HTR-8/SVneo (cell line): ENCODE measurements around the gene GNGT2.
A peak's percentile ranks its signal among the peaks of the same experiment; 100 is the strongest.

Source experiments
- DNase-seq: peaks from one replicate; pipeline ENCODE4 v3.0.0; 2011; ENCODE audit warnings: low spot score, mixed read lengths; ENCODE audit not compliant: insufficient read length
- FAIRE-seq: peaks from 2 replicates; lab custom pipeline; 2011; peaks lifted over from hg19 to GRCh38; lab: Jason Lieb, UNC

The GNGT2 gene

DNA sequence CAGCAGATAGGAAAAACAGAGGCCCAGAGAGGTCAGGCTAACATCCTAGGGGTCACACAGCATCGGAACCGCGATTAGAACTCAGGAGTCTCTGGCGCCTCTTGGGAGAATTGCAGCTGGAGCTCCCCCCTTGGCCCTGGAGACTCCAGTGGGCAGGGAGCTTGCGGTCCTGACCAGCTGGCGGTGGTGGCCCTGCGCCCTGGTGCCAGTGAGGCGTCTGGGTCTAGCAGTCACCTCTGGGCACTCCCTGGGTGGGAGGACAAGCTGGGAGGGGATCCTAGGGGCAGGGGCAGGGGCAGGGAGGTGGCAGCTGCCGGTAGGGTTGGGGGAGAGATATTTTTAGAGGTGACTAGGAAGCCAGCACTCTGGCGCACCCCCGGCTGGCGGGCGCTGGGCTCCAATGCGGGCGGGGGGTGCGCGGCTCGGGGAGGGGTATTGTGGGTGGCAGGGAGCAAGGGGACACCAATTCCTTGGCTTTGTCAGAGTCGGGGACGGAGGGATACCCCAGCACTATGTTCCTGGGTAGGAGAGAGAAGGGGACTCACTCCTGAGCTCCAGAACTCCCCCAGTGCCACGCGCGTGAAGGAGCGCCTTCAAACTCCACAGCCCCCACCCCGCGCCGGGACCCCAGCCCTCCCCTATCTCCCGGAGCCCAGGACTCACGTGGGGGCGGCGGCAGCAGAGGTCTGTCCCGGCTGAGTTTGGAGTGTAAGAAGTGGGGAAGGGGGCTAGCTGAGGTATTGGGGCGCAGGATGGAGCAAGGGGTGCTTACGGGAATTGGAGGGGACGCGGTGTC is 19.6 kb upstream of the GNGT2 start:
- no peak for FAIRE-seq

DNA sequence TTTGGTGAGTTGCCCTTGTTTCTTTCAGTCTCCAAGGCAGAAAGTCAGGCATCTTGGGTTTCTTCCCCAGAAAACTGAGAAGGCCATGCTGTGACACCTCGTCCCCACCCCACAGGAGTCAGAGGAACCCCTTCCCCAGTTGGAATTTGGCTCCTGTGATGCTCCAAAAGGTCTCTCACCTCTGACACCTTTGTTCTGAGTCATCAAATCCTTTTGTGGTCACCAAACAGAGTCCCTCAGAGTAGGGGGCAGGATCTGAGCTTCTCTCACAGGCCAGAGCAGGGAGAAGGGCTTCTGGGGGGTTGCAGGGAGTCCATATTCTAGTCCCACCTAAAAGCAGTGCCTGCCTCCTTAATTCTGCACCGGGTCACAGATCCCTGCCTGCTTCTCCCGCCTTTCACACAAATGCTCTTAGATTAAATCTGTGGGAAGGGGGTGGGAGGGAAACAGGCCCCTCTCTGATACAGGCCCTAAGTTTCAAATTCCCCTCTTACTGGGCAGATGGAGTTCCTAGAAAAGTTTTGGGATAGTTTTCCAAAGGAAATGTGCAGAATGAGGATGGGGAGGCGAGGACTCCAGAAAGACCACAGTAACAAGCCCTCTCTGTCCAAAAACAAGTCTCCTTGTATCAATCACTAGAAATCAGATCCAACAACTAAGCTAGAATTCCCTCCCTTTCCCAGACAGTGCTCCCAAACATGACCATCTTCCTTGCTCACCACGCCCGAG is 18.9 kb upstream of the GNGT2 start:
- FAIRE-seq (no peak), DNase-seq (no peak)

More for the DNA sequence above, 19.6 kb upstream of the GNGT2 start:
- DNase-seq, result no peak

DNA sequence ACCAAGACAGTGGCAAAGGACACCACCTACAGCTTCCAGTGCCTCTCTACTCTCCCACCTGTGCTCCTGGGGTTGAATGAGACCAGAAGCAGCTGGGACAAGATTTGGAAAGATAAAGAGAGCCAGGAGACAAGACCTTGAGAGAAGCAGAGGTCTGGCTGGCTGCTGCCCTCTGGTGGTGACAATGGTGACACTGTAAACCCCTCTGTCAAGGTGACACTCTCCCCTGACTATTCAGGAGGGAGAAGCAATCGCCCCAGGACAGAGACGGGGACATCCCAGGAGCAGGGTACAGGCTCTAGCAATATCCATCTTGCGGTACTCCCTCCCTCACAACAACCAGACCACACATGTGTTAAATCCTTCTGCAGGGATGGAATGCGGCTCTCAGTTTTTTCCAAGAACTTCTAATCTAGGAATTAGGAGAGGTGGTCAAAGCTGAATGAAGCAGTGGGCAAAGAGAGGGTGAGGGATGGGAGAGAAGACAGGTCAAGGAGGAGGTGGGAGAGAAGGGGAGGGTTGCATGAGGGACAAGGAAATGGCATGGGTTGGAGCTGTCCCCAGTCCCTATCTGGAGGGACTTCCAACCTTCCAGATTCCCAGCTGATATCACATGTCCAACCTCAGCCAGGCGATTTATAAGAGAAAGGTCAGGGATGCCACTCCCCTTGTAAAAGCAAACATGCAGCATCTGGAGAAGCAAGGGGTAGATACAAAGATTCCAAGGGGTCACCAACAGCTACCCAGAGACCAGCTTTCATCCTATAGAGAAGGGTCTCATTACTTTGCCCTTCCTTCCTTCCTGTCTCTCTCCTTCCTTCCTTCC is 17.3 kb upstream of the GNGT2 start:
- peak; percentile 86 for FAIRE-seq

DNA sequence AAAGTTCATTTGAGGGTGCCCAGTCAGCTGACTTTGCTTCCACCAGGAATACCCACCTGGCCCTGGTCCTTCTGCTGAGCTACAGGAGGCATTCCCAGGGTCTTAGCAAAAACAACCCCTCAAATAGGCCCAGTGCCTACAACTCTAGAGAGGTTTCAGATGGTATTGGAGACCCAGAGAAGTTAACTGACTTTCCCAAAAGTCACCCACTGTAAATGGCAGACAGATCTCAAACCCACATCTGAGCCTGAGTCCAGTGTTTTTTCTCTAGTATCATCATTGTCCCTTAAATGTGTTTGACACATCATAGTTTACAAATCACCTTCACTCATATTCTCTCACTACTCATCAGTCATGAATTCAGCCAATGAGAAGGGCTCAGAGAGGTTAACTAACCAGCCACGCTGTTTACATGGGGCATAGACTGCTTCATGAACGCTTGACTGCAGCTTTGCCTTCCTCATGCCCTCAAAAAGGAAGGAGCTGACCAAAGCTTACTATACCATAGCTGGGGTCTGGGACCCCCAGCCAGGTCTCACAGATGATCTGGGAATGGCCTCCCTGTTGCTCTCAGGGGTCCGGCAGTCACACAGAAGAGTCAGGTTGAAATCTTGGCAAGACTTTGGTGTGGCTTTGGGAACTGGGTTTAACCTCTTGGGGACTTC is 16.5 kb upstream of the GNGT2 start:
- peak; percentile 40 for FAIRE-seq

More for the DNA sequence above, 17.3 kb upstream of the GNGT2 start:
- DNase-seq, result peak; percentile 91

DNA sequence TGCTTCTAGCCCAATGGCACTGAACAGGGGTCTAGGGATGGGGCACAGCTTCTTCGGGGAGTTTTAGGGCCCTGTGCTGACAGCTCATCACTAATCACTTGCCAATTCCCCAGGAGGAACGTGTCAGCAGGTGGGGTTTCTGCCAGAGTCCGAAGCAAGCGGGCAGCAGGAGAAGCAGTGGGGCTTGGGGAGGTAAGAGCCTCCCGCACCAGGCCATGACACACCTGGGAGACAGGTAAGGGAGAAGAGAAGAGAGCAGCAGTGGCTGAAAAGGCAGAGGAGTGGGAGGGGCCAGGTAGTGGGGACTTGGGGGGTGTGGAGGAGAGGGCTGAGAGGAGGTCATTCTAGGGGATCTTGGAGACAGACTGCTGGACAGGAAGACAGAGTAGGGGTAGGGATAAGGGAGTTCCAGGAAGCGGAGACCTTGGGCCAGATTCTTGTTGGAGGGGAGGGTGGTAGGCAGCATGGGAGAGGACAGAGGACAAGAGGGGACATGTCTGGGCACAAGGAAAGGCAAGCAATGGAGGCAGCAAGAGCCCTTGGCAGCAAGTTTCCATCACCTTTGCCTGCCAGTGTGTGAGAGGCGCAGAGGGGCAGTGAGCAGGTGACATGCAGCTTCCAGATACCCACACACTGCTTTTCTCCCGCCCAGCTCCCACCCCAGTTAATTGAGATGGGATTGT is 15.3 kb upstream of the GNGT2 start:
- no peak for DNase-seq

More for the DNA sequence above, 16.5 kb upstream of the GNGT2 start:
- no peak for DNase-seq

DNA sequence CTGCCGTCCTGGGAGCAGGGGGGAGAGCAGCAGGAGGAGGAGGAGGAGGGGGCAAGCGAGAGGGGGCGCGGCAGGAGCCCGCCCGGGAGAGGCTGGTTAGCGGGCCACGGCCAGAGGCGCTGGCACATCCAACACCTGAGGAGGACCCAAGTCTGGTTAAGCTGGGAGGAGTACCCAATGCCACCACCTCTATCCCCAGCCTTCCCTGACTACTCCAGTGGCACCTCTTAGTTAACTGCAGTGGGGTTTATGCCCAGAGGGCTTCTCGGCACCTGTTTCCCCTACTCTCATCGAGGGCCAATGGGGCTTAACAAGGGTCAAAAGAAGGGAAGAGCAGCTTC is 14.6 kb upstream of the GNGT2 start:
- FAIRE-seq, result no peak
- DNase-seq, result no peak

More for the DNA sequence above, 15.3 kb upstream of the GNGT2 start:
- no peak for FAIRE-seq

DNA sequence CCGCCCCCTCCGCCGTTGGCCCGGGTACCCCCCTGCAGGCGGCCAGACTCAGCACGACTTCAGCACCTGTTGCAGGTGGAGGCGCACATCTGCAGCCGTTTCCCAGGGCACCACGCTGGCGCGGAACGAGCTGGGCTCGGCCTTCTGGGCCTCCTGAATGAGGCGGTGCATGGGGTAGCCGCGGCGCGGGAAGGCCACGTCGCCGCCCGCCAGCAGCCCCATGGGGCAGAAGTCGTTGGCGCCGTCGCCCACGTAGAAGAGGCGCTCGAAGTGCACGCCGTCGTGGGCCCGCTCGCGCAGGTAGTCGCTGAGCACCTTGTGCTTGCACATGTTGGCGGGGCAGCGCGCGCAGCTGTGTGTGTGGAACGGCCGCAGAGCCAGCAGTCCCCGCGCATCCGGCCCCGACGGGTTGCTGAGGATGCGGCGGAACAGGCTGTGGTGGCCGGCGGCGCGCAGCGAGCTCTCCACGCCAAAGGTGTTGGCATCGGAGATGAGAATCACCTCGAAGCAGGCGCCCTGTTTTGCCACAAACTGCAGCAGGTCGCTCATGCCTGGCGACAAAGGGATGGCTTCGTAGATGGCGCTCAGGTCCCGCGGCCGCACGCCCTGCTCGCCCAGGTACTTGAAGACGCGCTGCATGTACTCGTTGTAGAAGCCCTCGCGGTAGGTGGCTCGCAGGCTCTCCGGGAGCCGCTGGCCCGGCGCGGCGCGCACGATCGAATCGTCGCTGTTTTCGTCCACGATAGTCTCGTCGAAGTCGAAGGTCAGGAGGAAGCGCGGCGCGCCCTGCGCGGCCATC is 14.0 kb upstream of the GNGT2 start:
- DNase-seq (no peak), FAIRE-seq (peak; percentile 72)

DNA sequence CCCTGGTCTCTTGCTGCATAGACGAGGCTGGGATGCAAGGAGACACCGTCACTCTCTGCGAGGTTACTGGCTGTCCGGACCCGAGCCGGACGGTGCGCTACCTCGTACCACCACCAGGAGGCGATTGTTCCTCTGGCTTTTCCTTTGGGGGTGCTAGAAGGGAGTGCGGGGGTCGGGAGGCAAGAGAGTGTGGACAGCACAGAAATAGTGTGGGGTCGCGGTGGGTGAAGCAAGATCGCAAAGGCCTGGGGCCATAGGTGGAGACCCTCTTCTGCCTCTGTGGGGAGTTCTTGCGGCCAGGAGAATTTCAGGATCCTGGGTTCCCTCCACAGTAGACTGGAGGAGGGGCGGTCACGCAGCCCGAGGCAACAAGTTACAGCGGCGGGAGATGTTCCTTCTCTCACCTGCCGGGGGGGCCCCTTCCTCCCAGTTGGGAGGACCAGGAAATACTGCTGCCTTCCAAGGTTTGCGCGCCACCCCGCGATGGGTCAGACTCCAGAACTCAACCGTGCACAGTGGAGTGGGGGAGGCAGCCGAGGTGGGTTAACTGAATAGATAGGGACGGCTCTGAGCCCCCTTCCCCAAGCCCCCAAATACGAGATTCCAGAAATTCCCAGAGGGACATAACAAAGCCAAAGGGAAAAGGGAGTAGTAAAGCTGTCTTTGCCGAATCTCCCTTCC is 13.3 kb upstream of the GNGT2 start:
- FAIRE-seq, result peak; percentile 97
- DNase-seq, result peak; percentile 86

DNA sequence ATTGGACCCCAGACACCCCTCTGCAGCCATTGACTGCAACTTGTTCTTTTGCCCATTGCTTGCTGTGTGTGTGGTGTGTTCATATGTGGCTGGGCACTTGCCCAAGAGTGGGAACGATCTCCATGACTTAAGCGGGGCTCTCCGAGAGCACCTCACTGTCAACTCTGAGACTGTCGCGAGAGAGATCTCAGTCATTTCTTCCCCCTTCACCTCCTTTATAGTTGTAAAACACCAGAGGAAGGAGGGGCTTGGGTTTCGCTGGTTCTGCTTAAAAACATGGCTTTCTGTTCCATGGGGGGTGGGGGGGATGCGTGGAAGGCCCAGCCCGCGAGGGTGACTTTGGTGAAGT is 12.8 kb upstream of the GNGT2 start:
- no peak for DNase-seq
- FAIRE-seq, result no peak

DNA sequence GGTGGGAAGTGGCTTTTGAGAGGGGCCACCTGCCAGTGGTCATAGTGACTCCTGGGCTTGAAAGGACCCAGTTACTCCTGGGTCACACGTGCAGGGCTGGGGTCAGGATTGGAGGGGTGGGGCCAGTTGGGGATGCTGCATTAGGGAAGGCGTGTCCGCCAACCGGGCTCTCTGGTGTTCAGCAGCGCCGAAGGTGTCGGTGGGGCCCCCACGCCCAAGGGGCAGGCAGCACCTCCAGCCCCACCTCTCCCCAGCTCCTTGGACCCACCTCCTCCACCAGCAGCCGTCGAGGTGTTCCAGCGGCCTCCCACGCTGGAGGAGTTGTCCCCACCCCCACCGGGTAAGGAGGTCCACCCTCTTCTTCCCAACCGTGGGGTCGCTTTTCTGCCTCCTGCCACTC is 9.6 kb upstream of the GNGT2 start:
- DNase-seq (no peak), FAIRE-seq (no peak)

DNA sequence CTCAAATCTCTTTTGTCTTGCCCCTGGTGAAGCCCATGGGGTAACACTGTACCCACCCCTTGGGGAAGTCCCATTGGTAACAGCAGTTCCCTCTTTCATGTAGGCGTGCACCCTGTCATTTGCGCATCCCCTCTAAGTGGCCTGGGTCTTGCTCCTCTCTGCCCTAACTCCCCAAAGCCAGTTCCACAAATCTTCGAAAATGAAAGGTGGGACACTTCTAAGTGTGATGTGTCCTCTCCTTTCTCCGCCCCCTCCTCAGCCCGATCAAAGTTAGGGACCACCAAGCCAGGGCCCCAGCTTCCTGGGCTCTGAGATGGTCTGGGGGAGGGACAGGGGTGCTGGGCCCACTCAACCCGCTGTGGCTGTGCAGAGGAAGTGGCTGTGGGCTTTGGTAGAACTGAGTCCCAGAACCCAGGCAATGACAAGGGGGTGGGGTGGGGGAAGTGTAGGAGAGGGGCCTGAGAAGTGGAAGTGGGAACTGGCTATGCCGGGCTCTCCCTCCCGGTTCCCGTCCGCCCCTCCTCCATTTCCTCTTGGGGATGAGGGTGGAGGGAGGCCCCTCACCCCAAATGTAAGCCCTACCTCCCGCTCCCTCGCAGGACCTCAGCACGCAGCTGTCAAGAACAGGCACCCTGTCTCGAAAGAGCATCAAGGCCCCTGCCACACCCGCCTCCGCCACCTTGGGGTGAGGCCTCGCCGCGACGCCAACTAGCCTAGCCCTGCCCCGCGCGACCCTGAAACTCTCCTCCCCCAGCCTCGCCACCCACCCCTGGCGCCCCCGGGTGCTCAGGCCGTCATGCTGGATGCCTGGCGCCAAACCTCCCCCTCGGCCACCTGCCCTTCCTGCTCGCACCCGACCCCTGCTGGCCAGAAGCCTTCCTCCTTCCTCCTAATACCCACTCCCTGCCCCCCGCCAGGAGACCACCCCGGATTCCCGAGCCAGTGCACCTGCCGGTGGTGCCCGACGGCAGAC is 8.9 kb upstream of the GNGT2 start:
- DNase-seq (no peak), FAIRE-seq (peak; percentile 74)

DNA sequence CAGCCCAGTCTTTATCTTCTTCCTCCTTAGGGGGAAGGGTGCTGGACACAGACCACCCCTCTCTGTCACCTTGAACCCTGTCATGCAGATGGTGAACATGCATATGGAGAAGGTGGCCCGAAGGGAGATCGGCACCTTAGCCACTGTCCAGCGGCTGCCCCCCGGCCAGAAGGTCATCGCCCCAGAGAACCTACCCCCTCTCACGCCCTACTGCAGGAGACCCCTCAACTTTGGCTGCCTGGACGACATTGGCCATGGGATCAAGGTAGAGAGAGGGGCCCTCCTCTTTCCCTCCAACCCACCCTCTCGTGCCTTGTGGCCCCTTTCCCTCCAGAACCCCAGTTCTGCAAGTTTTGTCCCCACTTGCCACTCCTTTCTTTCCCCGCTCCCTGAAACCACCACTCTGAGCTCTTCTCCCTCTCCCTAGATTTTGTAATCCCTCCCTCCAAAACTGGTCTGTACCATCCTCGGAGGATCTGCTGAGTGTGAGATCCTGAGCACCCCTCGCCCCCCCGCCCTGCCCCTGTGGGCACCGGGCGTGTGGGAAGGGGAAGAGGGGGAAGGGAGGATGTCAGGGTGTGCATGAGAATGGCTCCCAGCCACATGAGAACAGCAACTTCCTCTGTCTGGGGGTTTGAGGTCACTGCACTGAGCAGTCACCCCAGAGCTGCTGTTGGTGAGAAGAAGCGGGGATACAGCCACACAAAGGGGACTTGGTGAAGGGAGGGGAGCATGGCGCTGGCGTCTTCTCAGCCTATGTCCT is 7.5 kb upstream of the GNGT2 start:
- no peak for FAIRE-seq
- DNase-seq, result no peak

DNA sequence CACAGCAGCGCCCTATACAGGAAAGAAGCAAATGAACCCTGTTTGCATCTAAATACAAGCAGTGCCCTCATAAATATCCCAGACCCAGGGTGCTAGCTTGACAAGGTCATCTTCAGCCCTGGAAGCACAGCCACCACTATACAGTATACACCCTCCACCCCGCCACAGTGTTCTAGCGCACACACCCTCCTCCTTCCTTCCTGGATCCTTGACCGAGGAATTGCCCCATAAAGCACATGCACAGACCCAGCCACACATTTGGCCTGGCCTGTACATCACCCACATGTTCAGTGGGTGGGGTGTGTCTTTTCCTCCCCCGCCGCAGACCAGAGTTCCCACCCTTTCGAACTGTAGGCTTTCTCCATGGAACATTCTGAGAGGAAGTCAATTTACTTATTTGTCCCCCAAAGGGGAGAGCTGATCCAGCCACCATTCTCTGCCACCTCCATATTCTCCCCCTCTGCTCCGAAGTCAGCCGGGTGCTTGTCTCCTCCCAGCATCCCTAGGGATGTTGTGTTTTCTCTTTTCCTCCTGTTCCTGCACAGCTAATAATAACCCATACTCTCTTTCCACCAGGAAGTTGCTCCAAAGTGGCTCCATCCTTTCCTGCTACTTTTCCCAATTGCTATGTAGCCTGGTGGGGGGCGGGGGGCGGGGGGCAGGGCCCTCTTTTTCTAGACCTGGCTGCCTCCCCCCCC is 6.7 kb upstream of the GNGT2 start:
- DNase-seq, result no peak
- FAIRE-seq, result peak; percentile 38

DNA sequence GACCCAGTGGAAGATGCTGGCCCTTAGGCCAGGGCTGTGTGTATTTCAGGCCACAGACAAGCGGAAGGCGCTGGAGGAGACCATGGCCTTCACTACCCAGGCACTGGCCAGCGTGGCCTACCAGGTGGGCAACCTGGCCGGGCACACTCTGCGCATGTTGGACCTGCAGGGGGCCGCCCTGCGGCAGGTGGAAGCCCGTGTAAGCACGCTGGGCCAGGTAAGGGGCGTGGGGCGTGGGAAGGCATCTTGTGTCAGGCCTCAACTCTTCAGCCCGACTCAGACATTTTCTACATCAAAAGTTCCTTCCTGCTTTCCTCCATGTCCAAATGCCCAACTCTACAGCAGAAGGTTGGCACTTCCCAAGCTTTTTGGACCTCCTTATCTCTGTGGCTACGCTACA is 6.1 kb upstream of the GNGT2 start:
- no peak for DNase-seq
- FAIRE-seq, result no peak

DNA sequence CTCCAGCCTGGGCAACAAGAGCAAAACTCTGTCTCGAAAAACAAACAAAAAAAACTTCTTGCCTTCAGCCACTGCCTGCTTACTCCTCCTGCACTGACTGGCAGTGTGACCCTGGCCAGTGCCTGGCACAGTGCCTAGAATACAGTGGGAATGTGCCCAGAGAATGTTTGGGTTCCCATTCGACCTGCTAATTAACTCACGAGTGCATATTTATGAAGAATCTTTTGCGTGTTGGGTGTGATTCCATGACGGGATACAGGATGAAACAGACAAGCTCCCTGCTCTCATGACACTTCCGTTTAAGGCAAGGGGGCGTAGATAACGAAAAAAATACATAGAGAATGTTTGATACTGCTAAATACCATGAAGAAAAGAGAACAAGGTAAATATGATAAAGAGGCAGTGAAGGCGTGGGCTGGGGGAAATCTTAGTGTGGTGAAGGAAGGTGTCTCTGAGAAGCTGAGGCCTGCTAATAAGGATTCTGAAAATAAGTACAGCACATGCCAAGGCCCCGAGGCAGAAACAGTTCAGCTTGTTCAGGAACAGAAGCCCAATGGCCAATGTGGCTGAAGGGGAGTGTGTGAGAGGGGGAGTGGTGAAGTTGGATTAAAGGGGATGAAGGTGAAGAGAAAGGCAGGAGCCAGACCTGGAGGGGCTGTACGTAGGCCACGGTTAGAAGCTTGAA is 4.4 kb upstream of the GNGT2 start:
- DNase-seq (no peak), FAIRE-seq (no peak)

DNA sequence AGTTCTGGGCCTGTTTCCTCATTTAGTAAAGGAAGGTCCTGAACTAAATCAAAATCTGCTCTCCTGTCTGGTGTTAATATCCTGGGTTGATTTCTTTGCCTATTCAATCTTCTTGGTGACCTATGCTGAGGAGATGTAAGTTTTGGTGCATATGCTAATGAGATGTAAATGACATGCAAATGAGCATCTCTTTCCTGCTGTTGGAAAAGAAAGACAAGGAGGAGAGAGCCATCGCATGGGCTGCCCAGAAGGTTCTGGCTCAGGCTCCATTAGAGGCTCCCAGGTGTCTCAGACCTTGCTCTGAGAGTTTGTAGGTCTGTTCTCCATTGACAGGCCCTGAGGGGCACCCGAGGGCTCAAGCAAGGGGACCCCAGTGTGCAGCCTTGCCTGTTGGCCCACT is 3.5 kb upstream of the GNGT2 start:
- FAIRE-seq (no peak), DNase-seq (no peak)
